Measurements from ENCODE around the gene DNAJC28. TPM values are rescaled to one million over a fixed set of nuclear protein-coding genes. Genes with fewer than 3 reads are reported as not detected.

Gene DNAJC28
- polyA plus RNA-seq, 1 experiment, result 1.9 TPM

GRCh38 chr21:33444499-33444898 is 47.0 kb downstream of the DNAJC28 start:
- POLR2A ChIA-PET, result interaction anchor here (0.6 kb wide), 1 partner anchor 96 kb away, joined by 3 read pairs; no protein-coding TSS in a partner anchor
- no peak for DNase-seq (ENCODE audit: low read depth, low spot score)
- no peak overlapping the region for H3K4me3 ChIP-seq (ENCODE audit: low read depth, low read length)
- H3K27ac ChIP-seq (ENCODE audit: low read depth, low read length), result no peak overlapping the region
- CTCF ChIA-PET, result interaction anchor here (0.7 to 7.1 kb wide), 27 partner anchors 10 to 721 kb away, joined by 3 to 144 read pairs (median 6); partner anchors contain the start of gene IFNAR1
- no peak for TF ChIP-seq CTCF (IDR thresholded peaks at IDR 0.05; ENCODE audit: low read depth, low read length)
- no peaks in the 10 kb centered on the region for H3K27me3 ChIP-seq (ENCODE audit: control insufficient read depth, insufficient read depth, low read length)
- no peaks in the 10 kb centered on the region for H3K9me3 ChIP-seq (ENCODE audit: control insufficient read depth, insufficient read depth, low read length)

DNA sequence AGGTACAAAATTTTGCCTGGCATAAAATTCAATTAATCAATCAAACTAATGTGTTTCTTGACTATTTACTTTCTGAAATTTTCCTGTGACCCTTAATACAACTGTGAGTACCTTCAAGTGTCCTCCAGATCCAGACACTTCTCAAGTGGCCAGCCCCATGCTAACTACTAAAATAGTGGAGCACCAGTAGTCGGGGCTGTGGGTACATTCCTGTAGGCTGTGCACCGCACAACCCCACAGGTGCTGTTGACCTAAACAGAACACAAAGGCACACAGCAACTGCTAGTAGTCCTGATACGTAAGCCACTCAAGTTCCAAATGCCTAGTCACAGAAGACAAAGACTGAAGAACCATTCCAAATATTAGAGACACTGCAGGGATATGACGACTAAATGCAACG is 48.3 kb downstream of the DNAJC28 start:
- no peak for TF ChIP-seq CTCF (IDR thresholded peaks at IDR 0.05; ENCODE audit: low read depth, low read length)
- no peak for DNase-seq (ENCODE audit: low read depth, low spot score)
- no peaks in the 10 kb centered on the region for H3K27me3 ChIP-seq (ENCODE audit: control insufficient read depth, insufficient read depth, low read length)
- no peak overlapping the region for H3K27ac ChIP-seq (ENCODE audit: low read depth, low read length)
- POLR2A ChIA-PET, result no interaction called here
- H3K9me3 ChIP-seq (ENCODE audit: control insufficient read depth, insufficient read depth, low read length), result no peaks in the 10 kb centered on the region
- H3K4me3 ChIP-seq (ENCODE audit: low read depth, low read length), result no peak overlapping the region
- CTCF ChIA-PET, result interaction anchor here (0.7 to 7.1 kb wide), 2 partner anchors 103 to 245 kb away, joined by 3 to 144 read pairs; no protein-coding TSS in a partner anchor

GRCh38 chr21:33441489-33442477 is 49.7 kb downstream of the DNAJC28 start:
- DNase-seq (ENCODE audit: low read depth, low spot score), result peak; percentile 51
- ChIA-PET POLR2A (no interaction called here), CTCF (interaction anchor here (7.1 kb wide), 1 partner anchor 244 kb away, joined by 144 read pairs; no protein-coding TSS in a partner anchor)
- Histone ChIP-seq H3K9me3 (ENCODE audit: control insufficient read depth, insufficient read depth, low read length) (no peaks in the 10 kb centered on the region), H3K27me3 (ENCODE audit: control insufficient read depth, insufficient read depth, low read length) (no peaks in the 10 kb centered on the region), H3K27ac (ENCODE audit: low read depth, low read length) (peak overlapping the region; percentile 43), H3K4me3 (ENCODE audit: low read depth, low read length) (no peak overlapping the region)
- no peak for TF ChIP-seq CTCF (IDR thresholded peaks at IDR 0.05; ENCODE audit: low read depth, low read length)

Other genes with a start within 250 kb of the DNAJC28 start
- 42.7 and 46.4 TPM in 2 replicates for gene IL10RB, start 225.3 kb downstream of the DNAJC28 start, polyA plus RNA-seq (2011; rRNA removed)
- 17.0 and 21.2 TPM in 2 replicates for gene IFNAR1, start 166.7 kb downstream of the DNAJC28 start, polyA plus RNA-seq (2011; rRNA removed)
- 90.8 and 93.4 TPM in 2 replicates for gene IFNGR2, start 88.3 kb downstream of the DNAJC28 start, polyA plus RNA-seq (2011; rRNA removed)
- 24.4 and 33.8 TPM in 2 replicates for gene TMEM50B, start 11.7 kb downstream of the DNAJC28 start, polyA plus RNA-seq (2011; rRNA removed)
- gene GART, start 50.4 kb upstream of the DNAJC28 start, polyA plus RNA-seq (2011; rRNA removed), result 26.1 and 31.4 TPM in 2 replicates
- gene SON, start 51.3 kb upstream of the DNAJC28 start, polyA plus RNA-seq (2011; rRNA removed), result 103 and 113 TPM in 2 replicates
- 15.2 and 20.7 TPM in 2 replicates for gene DONSON, start 97.0 kb upstream of the DNAJC28 start, polyA plus RNA-seq (2011; rRNA removed)
- 43.9 and 58.4 TPM in 2 replicates for gene CRYZL1, start 150.0 kb upstream of the DNAJC28 start, polyA plus RNA-seq (2011; rRNA removed)
- gene ITSN1, start 150.8 kb upstream of the DNAJC28 start, polyA plus RNA-seq (2011; rRNA removed), result 51.5 and 54.3 TPM in 2 replicates